Measurements from ENCODE around the gene CDKN2D.
A peak's percentile ranks its signal among the peaks of the same experiment; 100 is the strongest.

Gene CDKN2D

GRCh38 chr19:10568826-10569651 is at the start of gene CDKN2D:
TSS of gene CDKN2D (minus strand) at chr19:10568979. CDS start at chr19:10568653, 326 bp downstream.
- peak; percentile 98 for DNase-seq (ENCODE audit: low spot score)

DNA sequence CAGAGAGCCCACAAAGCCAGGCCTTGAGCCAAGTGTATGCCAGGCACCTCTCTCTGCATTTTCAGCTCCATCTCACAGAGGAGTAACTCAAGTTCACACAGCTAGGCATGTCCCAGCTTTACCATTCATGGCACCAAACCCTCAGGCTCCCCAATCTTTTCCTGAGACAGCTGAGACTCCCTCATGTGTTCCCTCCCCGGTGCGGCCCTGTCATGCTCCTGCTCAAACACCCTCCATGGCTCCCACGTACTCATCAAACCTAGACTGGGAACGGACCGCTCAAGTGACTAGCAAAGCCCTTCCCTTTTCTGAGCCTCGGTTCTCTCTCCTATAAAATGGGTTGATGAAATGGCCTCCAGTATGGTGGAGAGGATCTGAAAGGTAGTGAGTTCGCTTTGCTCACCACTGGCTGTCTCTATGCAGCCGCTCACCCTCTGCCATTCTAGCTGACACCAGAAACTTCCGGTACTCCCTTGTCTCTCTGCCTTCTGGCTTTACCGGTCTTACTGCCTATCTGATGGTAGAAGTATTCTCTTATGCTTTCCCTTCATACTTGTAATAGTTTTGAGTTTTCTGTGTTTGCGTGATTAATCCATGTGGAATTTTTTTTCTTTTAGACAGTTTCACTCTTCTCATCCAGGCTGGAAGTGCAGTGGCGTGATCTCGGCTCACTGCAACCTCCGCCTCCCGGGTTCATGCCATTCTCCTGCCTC is 48.8 kb upstream of the CDKN2D start:
- DNase-seq (ENCODE audit: low spot score), result peak; percentile 85

- no peak for DNase-seq (ENCODE audit: low spot score)
These were observed 46.7 kb upstream of the CDKN2D start for GRCh38 chr19:10615429-10616023.

DNA sequence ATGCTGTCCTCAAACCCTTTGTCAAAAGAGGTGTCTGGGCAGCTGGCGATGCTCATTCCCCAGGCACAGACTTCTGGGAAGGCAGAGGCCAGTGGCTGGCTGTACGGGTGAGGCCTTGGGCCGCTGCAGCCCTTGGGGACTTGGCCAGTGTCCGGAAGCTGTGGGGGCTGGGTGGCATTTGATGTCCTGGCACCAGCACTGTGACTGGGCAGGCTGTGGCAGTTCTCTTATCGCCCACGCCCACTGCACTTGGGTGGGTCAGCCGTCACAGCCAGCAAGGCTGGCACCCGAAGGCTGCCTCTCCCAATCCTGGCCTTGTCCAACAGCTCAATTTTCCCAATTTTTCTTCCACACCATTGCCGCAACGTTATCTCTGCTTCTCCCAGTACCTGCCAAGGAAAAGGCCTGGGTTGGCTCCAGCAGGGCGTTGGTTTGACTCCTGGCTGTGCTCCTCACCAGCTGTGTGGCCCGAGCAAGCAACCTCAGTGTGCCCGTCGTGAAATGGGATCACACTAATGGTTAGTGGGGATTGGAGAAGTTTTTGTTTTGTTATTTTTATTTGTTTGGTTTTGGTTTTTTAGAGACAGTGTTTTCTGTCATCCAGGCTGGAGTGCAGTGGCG is 43.8 kb upstream of the CDKN2D start:
- DNase-seq (ENCODE audit: low spot score), result peak; percentile 42

GRCh38 chr19:10611907-10612306 is 43.1 kb upstream of the CDKN2D start:
- no peak for DNase-seq (ENCODE audit: low spot score)

- DNase-seq (ENCODE audit: low spot score), result no peak
These were observed 35.7 kb upstream of the CDKN2D start for GRCh38 chr19:10604460-10604980.

DNA sequence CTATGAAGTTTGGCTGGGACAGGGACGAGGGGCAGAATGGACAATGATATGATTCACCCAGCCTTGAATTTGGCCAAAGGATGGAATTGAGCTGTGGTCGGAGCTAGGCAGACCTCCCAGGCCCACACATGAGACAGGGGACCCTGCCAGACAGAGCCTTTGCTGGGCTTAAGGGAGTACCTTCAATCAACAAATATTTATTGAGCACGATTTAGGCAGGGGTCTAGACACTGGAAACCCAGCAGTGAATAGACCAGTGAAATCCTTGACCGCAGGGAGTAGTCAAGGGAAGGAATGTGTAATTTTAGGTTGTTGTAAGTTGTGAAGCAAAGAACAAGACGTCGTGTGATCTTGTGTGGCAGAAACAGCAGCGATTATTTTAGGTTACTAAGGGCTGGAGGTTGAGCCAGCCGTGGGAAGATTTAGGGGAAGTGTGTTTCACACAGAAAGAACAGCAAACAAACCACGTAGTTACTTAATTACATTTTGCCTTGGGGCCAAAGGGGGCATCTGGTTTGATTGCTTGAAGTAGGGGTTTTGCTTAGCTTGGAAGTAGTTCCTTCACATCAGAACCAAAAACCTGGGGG is 35.2 kb upstream of the CDKN2D start:
- DNase-seq (ENCODE audit: low spot score), result no peak

- DNase-seq (ENCODE audit: low spot score), result peak; percentile 69
These were observed 34.5 kb upstream of the CDKN2D start for GRCh38 chr19:10603084-10603872.

DNA sequence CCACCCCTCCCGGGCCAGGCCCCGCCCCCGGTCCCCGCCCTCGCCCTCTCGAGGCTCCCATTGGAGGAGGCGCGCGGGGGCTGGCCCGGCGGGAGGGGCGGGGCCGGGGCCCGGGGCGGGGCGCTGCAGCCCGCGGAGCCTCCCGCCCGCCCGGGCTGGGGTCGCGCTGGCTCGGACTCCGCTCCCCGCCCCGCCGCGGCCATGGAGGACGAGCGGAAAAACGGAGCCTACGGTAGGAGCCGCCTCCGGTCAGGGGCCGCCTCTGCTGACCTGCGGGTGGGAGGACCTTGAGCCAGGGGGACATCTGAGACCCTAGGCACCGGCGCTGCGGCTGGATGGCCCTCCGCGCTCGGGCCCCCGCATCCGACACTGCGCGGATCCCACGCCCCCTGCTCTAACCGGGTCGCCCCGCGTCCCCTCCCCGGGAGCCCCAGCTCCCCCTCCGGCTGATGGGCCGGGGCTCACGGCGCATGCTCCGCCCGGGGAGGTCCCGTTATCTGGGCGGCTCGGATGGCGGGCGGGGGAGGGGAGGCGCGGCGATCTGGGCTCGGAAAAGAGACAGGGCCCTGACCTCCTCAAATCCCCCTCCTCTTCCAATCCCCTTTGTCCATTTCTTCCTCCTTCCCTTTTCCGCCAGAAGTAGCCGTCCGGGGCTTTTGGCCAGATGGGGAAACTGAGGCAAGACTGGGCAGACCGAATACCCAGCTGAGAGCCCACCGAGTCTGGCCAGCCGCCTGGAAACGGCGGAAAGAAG is 33.7 kb upstream of the CDKN2D start:
- DNase-seq (ENCODE audit: low spot score), result peak; percentile 99

DNA sequence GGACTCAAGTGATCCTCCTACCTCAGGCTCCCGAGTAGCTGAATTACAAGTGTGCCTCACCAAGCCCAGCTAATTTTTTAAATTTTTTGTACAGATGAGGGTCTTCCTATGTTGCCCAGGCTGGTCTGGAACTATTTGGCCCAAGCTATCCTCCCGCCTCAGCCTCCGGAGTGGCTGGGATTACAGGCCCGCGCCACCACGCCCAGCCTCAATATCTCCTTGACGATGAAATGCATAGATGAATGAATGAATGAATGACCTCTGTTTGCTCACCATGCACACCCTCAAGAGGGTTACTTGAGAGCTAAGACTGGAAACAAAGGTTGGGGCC is 33.2 kb upstream of the CDKN2D start:
- no peak for DNase-seq (ENCODE audit: low spot score)

DNA sequence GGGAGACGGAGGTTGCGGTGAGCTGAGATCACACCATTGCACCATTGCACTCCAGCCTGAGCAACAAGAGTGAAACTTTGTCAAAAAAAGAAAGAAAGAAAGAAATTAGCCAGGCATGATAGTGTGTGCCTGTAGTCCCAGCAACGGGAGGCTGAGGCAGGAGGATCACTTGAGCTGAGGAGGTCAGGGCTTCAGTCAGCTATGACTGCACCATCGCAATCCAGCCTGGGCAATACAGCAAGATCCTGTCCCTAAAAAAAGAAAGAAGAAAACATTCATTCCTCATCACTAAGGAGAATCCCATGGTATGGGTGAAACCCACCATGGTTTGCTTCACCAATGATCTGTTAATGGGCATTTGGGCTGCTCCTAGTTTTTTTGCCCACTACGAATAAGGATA is 31.4 kb upstream of the CDKN2D start:
- no peak for DNase-seq (ENCODE audit: low spot score)

GRCh38 chr19:10593820-10594637 is 25.2 kb upstream of the CDKN2D start:
- DNase-seq (ENCODE audit: low spot score), result peak; percentile 43

DNA sequence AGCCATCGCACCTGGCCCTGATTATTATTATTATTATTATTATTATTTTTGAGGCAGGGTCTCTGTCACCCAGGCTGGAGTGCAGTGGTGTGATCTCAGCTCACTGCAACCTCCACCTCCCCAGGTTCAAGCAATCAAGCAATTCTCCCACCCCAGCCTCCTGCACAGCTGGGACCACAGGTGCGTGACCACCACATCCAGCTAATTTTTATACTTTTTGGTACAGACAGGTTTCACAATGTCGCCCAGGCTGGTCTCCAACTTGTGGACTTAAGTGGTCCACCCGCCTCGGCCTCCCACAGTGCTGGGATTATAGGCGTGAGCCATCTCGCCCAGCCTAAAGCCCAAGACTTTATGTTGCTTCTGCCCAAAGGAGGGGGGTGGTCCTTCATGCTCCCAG is 24.4 kb upstream of the CDKN2D start:
- no peak for DNase-seq (ENCODE audit: low spot score)

GRCh38 chr19:10587839-10588150 is 19.0 kb upstream of the CDKN2D start:
- DNase-seq (ENCODE audit: low spot score), result no peak

DNA sequence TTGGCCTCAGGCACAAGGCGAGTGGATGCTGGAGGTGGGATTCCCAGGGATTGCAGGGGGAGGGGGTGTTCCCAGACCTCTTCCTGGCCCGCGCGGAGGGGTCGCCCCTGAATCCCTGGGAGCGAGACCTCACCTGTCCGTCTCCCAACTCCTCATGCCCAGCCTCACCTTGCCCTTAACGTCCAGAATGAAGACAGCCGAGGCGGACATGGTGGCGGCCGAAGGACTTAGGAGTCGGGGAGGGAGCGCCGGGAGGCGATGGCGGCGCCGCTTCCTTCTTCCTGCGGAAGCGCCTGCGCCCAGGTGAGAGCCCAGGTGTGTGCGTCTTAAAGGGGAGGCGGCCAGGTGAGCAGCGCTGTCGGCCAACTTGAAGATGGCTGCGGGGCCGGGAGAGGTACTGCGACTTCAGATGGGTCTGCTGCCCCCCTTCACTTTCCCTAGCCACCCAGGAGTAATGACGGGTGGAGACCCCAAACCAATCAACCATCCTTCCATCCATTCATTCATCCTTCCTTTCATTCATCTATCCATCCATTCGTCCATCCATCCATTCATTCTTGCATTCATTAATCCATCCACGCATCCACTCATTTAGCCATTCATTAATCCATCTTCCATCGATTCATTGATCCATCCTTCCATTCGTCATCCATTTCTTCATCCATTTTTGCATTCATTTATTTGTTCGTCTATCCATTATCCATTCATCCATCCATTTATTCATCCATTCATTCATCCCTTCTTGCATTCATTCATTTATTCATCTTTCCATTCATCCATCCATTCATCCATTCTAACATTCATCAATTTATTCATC is 18.5 kb upstream of the CDKN2D start, which contains the start of gene AP1M2:
AP1M2 (minus strand) TSS at position 291 of the 817 bp plus-strand sequence; CDS start at position 210, 81 bp downstream.
- no peak for DNase-seq (ENCODE audit: low spot score)

DNA sequence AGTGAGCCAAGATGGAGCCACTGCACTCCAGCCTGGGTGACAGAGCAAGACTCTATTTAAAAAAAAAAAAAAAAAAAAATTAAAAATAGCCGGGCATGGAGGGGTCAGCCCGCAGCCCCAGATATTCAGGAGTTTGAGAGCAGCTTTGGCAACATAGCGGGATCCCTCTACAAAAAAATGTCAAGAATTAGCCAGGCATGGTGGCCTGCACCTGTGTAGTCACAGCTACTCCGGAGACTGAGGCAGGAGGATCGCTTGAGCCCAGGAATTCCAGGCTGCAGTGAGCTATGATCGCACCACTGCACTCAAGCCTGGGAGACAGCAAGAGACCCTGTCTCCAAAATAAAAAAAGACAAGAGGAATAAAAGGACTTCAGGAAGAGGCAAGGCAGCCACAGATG is 17.6 kb upstream of the CDKN2D start:
- no peak for DNase-seq (ENCODE audit: low spot score)

GRCh38 chr19:10583036-10583776 is 14.4 kb upstream of the CDKN2D start:
- no peak for DNase-seq (ENCODE audit: low spot score)

DNA sequence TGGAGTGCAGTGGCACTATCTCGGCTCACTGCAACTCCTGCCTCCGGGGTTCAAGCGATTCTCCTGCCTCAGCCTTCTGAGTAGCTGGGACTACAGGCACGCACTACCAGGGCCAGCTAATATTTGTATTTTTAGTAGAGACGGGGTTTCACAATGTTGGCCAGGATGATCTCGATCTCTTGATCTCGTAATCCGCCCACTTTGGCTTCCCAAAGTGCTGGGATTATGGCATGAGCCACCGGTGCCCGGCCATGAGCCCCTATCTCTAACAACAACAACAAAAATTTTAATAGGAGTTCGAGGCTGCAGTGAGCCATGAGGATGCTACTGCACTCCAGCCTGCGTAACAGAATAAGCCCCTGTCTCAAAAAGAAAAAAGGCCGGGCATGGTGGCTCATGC is 13.3 kb upstream of the CDKN2D start:
- DNase-seq (ENCODE audit: low spot score), result no peak

All from GM03348 (cell line).